ENCODE data around the gene SRBD1.

Gene SRBD1

GRCh38 chr2:45404807-45405297 lies 206.2 kb downstream of the SRBD1 start:
- DNase-seq: no peak

GRCh38 chr2:45403036-45403435 lies 208.0 kb downstream of the SRBD1 start:
- DNase-seq: no peak

- DNase-seq: no peak
Measured at GRCh38 chr2:45401431-45401922, 209.6 kb downstream of the SRBD1 start.

GRCh38 chr2:45399040-45399784 lies 211.9 kb downstream of the SRBD1 start:
- DNase-seq: no peak

GRCh38 chr2:45397292-45397691 lies 213.8 kb downstream of the SRBD1 start:
- no peak for DNase-seq

GRCh38 chr2:45396671-45397070 lies 214.4 kb downstream of the SRBD1 start:
- no peak for DNase-seq

- no peak for DNase-seq
Measured at GRCh38 chr2:45394842-45395241, 216.2 kb downstream of the SRBD1 start.

- no peak for DNase-seq
Measured at GRCh38 chr2:45394216-45394615, 216.9 kb downstream of the SRBD1 start.

GRCh38 chr2:45391866-45392265 lies 219.2 kb downstream of the SRBD1 start:
- DNase-seq: no peak

GRCh38 chr2:45390861-45391260 lies 220.2 kb downstream of the SRBD1 start:
- no peak for DNase-seq

GRCh38 chr2:45390441-45390840 lies 220.6 kb downstream of the SRBD1 start:
- DNase-seq: no peak

GRCh38 chr2:45388541-45389100 lies 222.4 kb downstream of the SRBD1 start:
- DNase-seq: no peak

GRCh38 chr2:45382744-45383143 lies 228.3 kb downstream of the SRBD1 start:
- no peak for DNase-seq

GRCh38 chr2:45380131-45380836 lies 230.8 kb downstream of the SRBD1 start:
- no peak for DNase-seq

- DNase-seq: no peak
Measured at GRCh38 chr2:45379399-45380087, 231.5 kb downstream of the SRBD1 start.

- DNase-seq: no peak
Measured at GRCh38 chr2:45373534-45373933, 237.5 kb downstream of the SRBD1 start.

GRCh38 chr2:45370369-45370768 lies 240.7 kb downstream of the SRBD1 start:
- no peak for DNase-seq

- DNase-seq: no peak
Measured at GRCh38 chr2:45368792-45369191, 242.3 kb downstream of the SRBD1 start.

GRCh38 chr2:45361666-45362065 lies 249.4 kb downstream of the SRBD1 start:
- DNase-seq: no peak

- no peak for DNase-seq
Measured at GRCh38 chr2:45354776-45355175, 256.3 kb downstream of the SRBD1 start.

- no peak for DNase-seq
Measured at GRCh38 chr2:45353879-45354278, 257.2 kb downstream of the SRBD1 start.

GRCh38 chr2:45352506-45352905 lies 258.6 kb downstream of the SRBD1 start:
- DNase-seq: no peak

Measured in activated CD8-positive, alpha-beta memory T cell treated with anti-CD3 and anti-CD28 coated beads, Interleukin-2, amount 50 U/mL, for 4 hours (primary cell).